Mammary epithelial cell (primary cell): ENCODE results near the gene BRPF1.

Experiments
- EZH2 ChIP-seq: IDR thresholded peaks from 2 replicates; pipeline ENCODE4 v1.6.1; 2012; ENCODE audit warnings: low read length, inconsistent platforms, borderline replicate concordance
- TF ChIP-seq, protein P1 (sequence below), 2 donors: IDR thresholded peaks in 1 of 2; conservative IDR thresholded peaks in 1 of 2; 2 replicates each; pipeline ENCODE4 v1.5.1; 2011 to 2012; ENCODE audit warnings: inconsistent platforms in 2 of 2, low read length in 2 of 2, mild to moderate bottlenecking in 2 of 2, control low read depth in 1 of 2, low read depth in 1 of 2; ENCODE audit not compliant: insufficient read depth in 1 of 2; ENCODE audit errors: extremely low read depth in 1 of 2

DNA sequence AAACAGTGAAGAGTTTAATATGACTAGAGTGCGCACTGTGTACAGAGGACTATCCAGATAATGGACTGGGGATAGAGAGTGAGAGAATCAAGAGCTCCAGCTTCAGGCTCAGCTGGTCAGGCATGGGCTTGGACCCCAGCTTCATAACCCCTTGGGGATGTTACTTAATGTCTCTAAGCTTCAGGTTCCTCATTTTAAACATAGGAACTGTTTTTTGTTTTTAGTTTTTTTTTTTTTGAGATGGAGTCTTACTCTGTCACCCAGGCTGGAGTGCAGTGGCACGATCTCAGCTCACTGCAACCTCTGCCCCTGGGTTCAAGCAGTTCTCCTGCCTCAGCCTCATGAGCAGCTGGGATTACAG is 9.9 kb upstream of the BRPF1 start:
- TF ChIP-seq, protein P1, sequence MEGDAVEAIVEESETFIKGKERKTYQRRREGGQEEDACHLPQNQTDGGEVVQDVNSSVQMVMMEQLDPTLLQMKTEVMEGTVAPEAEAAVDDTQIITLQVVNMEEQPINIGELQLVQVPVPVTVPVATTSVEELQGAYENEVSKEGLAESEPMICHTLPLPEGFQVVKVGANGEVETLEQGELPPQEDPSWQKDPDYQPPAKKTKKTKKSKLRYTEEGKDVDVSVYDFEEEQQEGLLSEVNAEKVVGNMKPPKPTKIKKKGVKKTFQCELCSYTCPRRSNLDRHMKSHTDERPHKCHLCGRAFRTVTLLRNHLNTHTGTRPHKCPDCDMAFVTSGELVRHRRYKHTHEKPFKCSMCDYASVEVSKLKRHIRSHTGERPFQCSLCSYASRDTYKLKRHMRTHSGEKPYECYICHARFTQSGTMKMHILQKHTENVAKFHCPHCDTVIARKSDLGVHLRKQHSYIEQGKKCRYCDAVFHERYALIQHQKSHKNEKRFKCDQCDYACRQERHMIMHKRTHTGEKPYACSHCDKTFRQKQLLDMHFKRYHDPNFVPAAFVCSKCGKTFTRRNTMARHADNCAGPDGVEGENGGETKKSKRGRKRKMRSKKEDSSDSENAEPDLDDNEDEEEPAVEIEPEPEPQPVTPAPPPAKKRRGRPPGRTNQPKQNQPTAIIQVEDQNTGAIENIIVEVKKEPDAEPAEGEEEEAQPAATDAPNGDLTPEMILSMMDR (conservative IDR thresholded peaks at IDR 0.05 in 1 of 2, IDR thresholded peaks at IDR 0.05 in 1 of 2; ENCODE audit: extremely low read depth in 1 of 2, insufficient read depth in 1 of 2, low read depth in 1 of 2, low read length in 2 of 2): no peak
- TF ChIP-seq EZH2: no peak
